T-helper 2 cell treated with Interferon-gamma antibody and Interleukin-4, amounts not matched to agents 5 μg/mL and 100 μg/mL, for 36 hours (primary cell): ENCODE measurements around the gene GFI1.
"Not testable (repeated sequence)": the region's sequence is repeated elsewhere in the genome, so short reads cannot be mapped to it uniquely, and the experiment has no call there.

ENCODE experiments used
- DNase-seq: peaks from one replicate; pipeline ENCODE4 v3.0.0; 2021; ENCODE audit warnings: low spot score
- H3K27ac Mint-ChIP-seq: one replicate; pipeline ENCODE4 v1.8.0; 2021; ENCODE audit warnings: mild to moderate bottlenecking, mixed read lengths
- H3K27me3 Mint-ChIP-seq: one replicate; pipeline ENCODE4 v1.8.0; 2021; ENCODE audit warnings: low read depth, mixed read lengths
- H3K36me3 Mint-ChIP-seq: one replicate; pipeline ENCODE4 v1.8.0; 2021; ENCODE audit warnings: low read depth, mixed read lengths
- H3K4me1 Mint-ChIP-seq: one replicate; pipeline ENCODE4 v1.8.0; 2021; ENCODE audit warnings: low read depth, mixed read lengths
- H3K4me3 Mint-ChIP-seq: one replicate; pipeline ENCODE4 v1.8.0; 2022; ENCODE audit warnings: mild to moderate bottlenecking, moderate library complexity, mixed read lengths
- H3K9me3 Mint-ChIP-seq: one replicate; pipeline ENCODE4 v1.8.0; 2021; ENCODE audit warnings: mixed read lengths

Gene GFI1

GRCh38 chr1:92486251-92487077 is at the start of gene GFI1:
Gene GFI1, minus strand, starts transcription at chr1:92486925. Its CDS starts 3,438 bp downstream, at chr1:92483487.
- Mint-ChIP-seq H3K4me3 (peak within 1 kb of the TSS; percentile 94), H3K9me3 (no peaks in the 10 kb centered on the region), H3K36me3 (peaks cover 36% of the 10 kb centered on the region), H3K4me1 (peaks cover 27% of the 10 kb centered on the region), H3K27ac (peak within 1 kb of the TSS; percentile 98), H3K27me3 (no peaks in the 10 kb centered on the region)
- DNase-seq = peak; percentile 90

GRCh38 chr1:92532371-92532770 is 45.6 kb upstream of the GFI1 start:
- Mint-ChIP-seq H3K9me3 (peaks cover 11% of the 10 kb centered on the region), H3K36me3 (peaks cover 36% of the 10 kb centered on the region), H3K27ac (peak overlapping the region; percentile 89), H3K4me1 (peaks cover 72% of the 10 kb centered on the region), H3K4me3 (peak overlapping the region; percentile 65)
- DNase-seq, H3K27me3 Mint-ChIP-seq: not testable (repeated sequence)

GRCh38 chr1:92531939-92532338 is 45.2 kb upstream of the GFI1 start:
- Mint-ChIP-seq H3K9me3 (peaks cover 11% of the 10 kb centered on the region), H3K27ac (peak overlapping the region; percentile 89), H3K36me3 (peaks cover 36% of the 10 kb centered on the region), H3K4me3 (peak overlapping the region; percentile 65), H3K4me1 (peaks cover 70% of the 10 kb centered on the region)
- not testable (repeated sequence) for H3K27me3 Mint-ChIP-seq, DNase-seq

- H3K27me3 Mint-ChIP-seq = no peaks in the 10 kb centered on the region
Observed at GRCh38 chr1:92527670-92528069, 40.9 kb upstream of the GFI1 start.

GRCh38 chr1:92524944-92525590 is 38.3 kb upstream of the GFI1 start:
- Mint-ChIP-seq H3K27ac (peak overlapping the region; percentile 20), H3K4me1 (peaks cover 27% of the 10 kb centered on the region), H3K36me3 (peaks cover 12% of the 10 kb centered on the region)
- DNase-seq, H3K4me3 Mint-ChIP-seq, H3K27me3 Mint-ChIP-seq, H3K9me3 Mint-ChIP-seq: not testable (repeated sequence)

More at GRCh38 chr1:92527670-92528069, 40.9 kb upstream of the GFI1 start:
- DNase-seq = no peak
- Mint-ChIP-seq H3K9me3 (no peaks in the 10 kb centered on the region), H3K27ac (no peak overlapping the region), H3K36me3 (peaks cover 23% of the 10 kb centered on the region), H3K4me3 (no peak overlapping the region), H3K4me1 (peaks cover 45% of the 10 kb centered on the region)

- H3K4me1 Mint-ChIP-seq = peaks cover 43% of the 10 kb centered on the region
- no peak for DNase-seq
- H3K27me3 Mint-ChIP-seq = no peaks in the 10 kb centered on the region
- H3K36me3 Mint-ChIP-seq = peaks cover 21% of the 10 kb centered on the region
- H3K9me3 Mint-ChIP-seq = no peaks in the 10 kb centered on the region
- H3K4me3 Mint-ChIP-seq = no peak overlapping the region
- H3K27ac Mint-ChIP-seq = no peak overlapping the region
Observed at GRCh38 chr1:92519043-92519442, 32.3 kb upstream of the GFI1 start.

- no peak overlapping the region for H3K27ac Mint-ChIP-seq
- H3K4me3 Mint-ChIP-seq = no peak overlapping the region
- H3K27me3 Mint-ChIP-seq = no peaks in the 10 kb centered on the region
- no peaks in the 10 kb centered on the region for H3K9me3 Mint-ChIP-seq
- peaks cover 56% of the 10 kb centered on the region for H3K4me1 Mint-ChIP-seq
- no peak for DNase-seq
- peaks cover 26% of the 10 kb centered on the region for H3K36me3 Mint-ChIP-seq
Observed at GRCh38 chr1:92516574-92516973, 29.8 kb upstream of the GFI1 start.

GRCh38 chr1:92515796-92516201 is 29.1 kb upstream of the GFI1 start:
- H3K9me3 Mint-ChIP-seq = no peaks in the 10 kb centered on the region
- peaks cover 27% of the 10 kb centered on the region for H3K36me3 Mint-ChIP-seq
- H3K4me1 Mint-ChIP-seq = peaks cover 56% of the 10 kb centered on the region
- H3K27ac Mint-ChIP-seq = peak overlapping the region; percentile 46
- H3K4me3 Mint-ChIP-seq = peak overlapping the region; percentile 7
- no peak for DNase-seq
- no peaks in the 10 kb centered on the region for H3K27me3 Mint-ChIP-seq

GRCh38 chr1:92511541-92511940 is 24.8 kb upstream of the GFI1 start:
- H3K4me3 Mint-ChIP-seq = no peak overlapping the region
- no peak for DNase-seq
- H3K27me3 Mint-ChIP-seq = no peaks in the 10 kb centered on the region
- peaks cover 44% of the 10 kb centered on the region for H3K4me1 Mint-ChIP-seq
- no peak overlapping the region for H3K27ac Mint-ChIP-seq
- no peaks in the 10 kb centered on the region for H3K9me3 Mint-ChIP-seq
- H3K36me3 Mint-ChIP-seq = peaks cover 12% of the 10 kb centered on the region

- Mint-ChIP-seq H3K4me3 (no peak overlapping the region), H3K27ac (no peak overlapping the region), H3K4me1 (peaks cover 35% of the 10 kb centered on the region), H3K9me3 (no peaks in the 10 kb centered on the region), H3K27me3 (no peaks in the 10 kb centered on the region), H3K36me3 (peaks cover 8% of the 10 kb centered on the region)
- no peak for DNase-seq
Observed at GRCh38 chr1:92509619-92510018, 22.9 kb upstream of the GFI1 start.

GRCh38 chr1:92505015-92505692 is 18.4 kb upstream of the GFI1 start:
- H3K4me3 Mint-ChIP-seq = peak overlapping the region; percentile 39
- H3K27ac Mint-ChIP-seq = peak overlapping the region; percentile 85

GRCh38 chr1:92504291-92505014 is 17.7 kb upstream of the GFI1 start:
- H3K36me3 Mint-ChIP-seq = no peaks in the 10 kb centered on the region
- H3K4me1 Mint-ChIP-seq = peaks cover 41% of the 10 kb centered on the region
- H3K27ac Mint-ChIP-seq = peak overlapping the region; percentile 85
- no peak for DNase-seq
- no peaks in the 10 kb centered on the region for H3K27me3 Mint-ChIP-seq
- no peaks in the 10 kb centered on the region for H3K9me3 Mint-ChIP-seq
- peak overlapping the region; percentile 39 for H3K4me3 Mint-ChIP-seq

More at GRCh38 chr1:92505015-92505692, 18.4 kb upstream of the GFI1 start:
- Mint-ChIP-seq H3K9me3 (no peaks in the 10 kb centered on the region), H3K27me3 (no peaks in the 10 kb centered on the region), H3K4me1 (peaks cover 45% of the 10 kb centered on the region), H3K36me3 (no peaks in the 10 kb centered on the region)
- DNase-seq = no peak

- H3K27me3 Mint-ChIP-seq = no peaks in the 10 kb centered on the region
- DNase-seq = no peak
Observed at GRCh38 chr1:92503926-92504285, 17.2 kb upstream of the GFI1 start.

More at GRCh38 chr1:92503926-92504285, 17.2 kb upstream of the GFI1 start:
- Mint-ChIP-seq H3K36me3 (no peaks in the 10 kb centered on the region), H3K9me3 (no peaks in the 10 kb centered on the region), H3K4me1 (peaks cover 41% of the 10 kb centered on the region), H3K27ac (peak overlapping the region; percentile 85), H3K4me3 (no peak overlapping the region)
